Stomach (tissue), 9 donors: Measurements from ENCODE around the gene CA7. TPM values are rescaled to one million over a fixed set of nuclear protein-coding genes. Genes with fewer than 3 reads are reported as not detected.
"Not testable (repeated sequence)": the region's sequence is repeated elsewhere in the genome, so short reads cannot be mapped to it uniquely, and the experiment has no call there.

ENCODE experiments used
- DNase-seq, 2 donors: peaks; one replicate each; pipeline versions ENCODE4 v3.0.0 to v3.0.0-alpha.2; 2013 to 2019
- H3K27ac ChIP-seq, 5 donors: fragments of 200-600 bp in 4 of 5; sonication (generic) in 4 of 5; one replicate each; pipeline ENCODE4 v1.5.1; 2013 to 2019; ENCODE audit warnings: mild to moderate bottlenecking in 1 of 5, moderate library complexity in 1 of 5
- H3K27me3 ChIP-seq, 3 donors: fragments of 200-600 bp; sonication (generic); one replicate each; pipeline ENCODE4 v1.5.1; 2017 to 2019; ENCODE audit warnings: mixed run types in 1 of 3
- H3K36me3 ChIP-seq, 4 donors: fragments of 200-600 bp; sonication (generic); 1 replicate in 3 of 4; 2 replicates in 1 of 4; pipeline ENCODE4 v1.5.1; 2016 to 2019
- H3K4me1 ChIP-seq, 4 donors: fragments of 200-600 bp; sonication (generic); one replicate each; pipeline ENCODE4 v1.5.1; 2016 to 2019
- H3K4me3 ChIP-seq, 4 donors: fragments of 200-600 bp; sonication (generic) in 3 of 4; one replicate each; pipeline ENCODE4 v1.5.1; 2016 to 2019; ENCODE audit warnings: mild to moderate bottlenecking in 1 of 4
- H3K9me3 ChIP-seq, 4 donors: fragments of 200-600 bp; sonication (generic); one replicate each; pipeline ENCODE4 v1.5.1; 2016 to 2019
- CTCF ChIP-seq, 7 experiments: fragments of 450-650 bp in 4 of 7; fragments of 200-600 bp in 3 of 7; sonication (generic) in 3 of 7; IDR thresholded peaks; one replicate each; pipeline ENCODE4 v1.5.1; 2016 to 2019; ENCODE audit warnings: antibody characterized with exemption in 7 of 7, control low read depth in 2 of 7, mild to moderate bottlenecking in 1 of 7
- EP300 ChIP-seq: sonication (generic); formaldehyde crosslinking; IDR thresholded peaks from one replicate; pipeline ENCODE4 v1.6.1; 2017; ENCODE audit warnings: antibody characterized with exemption
- POLR2A ChIP-seq, 4 donors: fragments of 450-650 bp; IDR thresholded peaks; one replicate each; pipeline ENCODE4 v1.6.1; 2016; ENCODE audit warnings: antibody characterized with exemption in 4 of 4, control low read depth in 2 of 4, mild to moderate bottlenecking in 1 of 4, moderate library complexity in 1 of 4
- POLR2AphosphoS5 ChIP-seq, 3 donors: sonication (generic); formaldehyde crosslinking; IDR thresholded peaks; one replicate each; pipeline ENCODE4 v1.6.1; 2016; ENCODE audit warnings: antibody characterized with exemption in 3 of 3
- WGBS, 5 donors: extraction: QIAGEN DNeasy Blood & Tissue Kit in 3 of 5; methylation state at CpG; one replicate each; pipeline versions ENCODE4 v1.1.5 to v1.1.7; 2013 to 2018; 5-methylcytosine and 5-hydroxymethylcytosine counted together
- intact Hi-C: fragments of 100-400 bp; cut with DNase I; formaldehyde crosslinking; loops from one replicate; pipeline ENCODE4 v1.15.1; 2023; ENCODE audit warnings: low total_unique reads
- polyA plus RNA-seq, 3 donors: library from polyadenylated mRNA; stranded (reverse); fragments of 200-250 nt; gene quantifications; one replicate each; pipeline ENCODE4 v1.2.3, GENCODE V29; 2013
- total RNA-seq, 5 donors: library from RNA; depleted of rRNA; stranded (reverse); fragments of >200 nt; gene quantifications; one replicate each; pipeline versions ENCODE4 v1.1.0 to v1.2.3, GENCODE V29; 2014 to 2016
- donor health status: healthy with polysubstance abuse.
- donor health status: Bipolar disorder and iron deficiency.
- donor health status: healthy.

The CA7 gene
- total and polyA plus RNA-seq, 8 donors: 0.10 to 27.8 (median 0.55) TPM; not detected in 5

DNA sequence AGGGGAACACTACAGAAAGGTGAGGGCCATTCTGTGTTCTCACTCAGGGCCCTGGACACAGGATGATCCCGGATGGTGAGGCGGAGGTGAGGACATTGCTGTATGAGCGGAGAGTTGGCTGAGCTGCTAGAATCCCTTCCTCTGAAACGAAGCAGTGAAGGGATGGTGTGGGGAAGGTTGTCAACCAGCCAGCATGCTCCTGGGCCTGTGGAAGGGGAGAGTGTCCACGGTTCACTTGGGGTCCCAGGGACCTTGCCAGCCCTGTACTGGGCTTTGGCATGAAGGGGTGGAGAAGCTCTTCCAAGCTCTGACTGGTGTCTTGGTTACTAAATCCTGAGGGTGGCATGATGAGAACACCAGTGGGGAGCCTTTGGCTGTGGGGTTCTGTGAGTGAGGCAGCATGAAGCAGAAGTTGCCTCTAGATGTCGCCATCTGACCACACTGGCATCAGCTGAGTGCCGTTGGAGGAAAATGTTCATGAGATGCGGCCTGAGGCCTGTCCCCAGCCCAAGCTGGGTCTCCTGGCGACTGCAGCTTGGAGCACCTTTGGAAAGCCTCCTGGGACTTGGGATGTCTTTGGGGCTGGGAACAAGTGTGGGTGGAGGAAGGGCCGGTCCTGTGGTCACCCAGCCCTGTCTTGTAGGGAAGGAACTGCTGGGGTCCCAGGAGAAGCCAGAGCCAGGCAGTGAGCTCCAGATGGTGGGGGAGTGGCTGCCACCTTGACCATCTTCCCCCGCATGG, 50.9 kb downstream of the CA7 start:
- peak; percentile 73 to 94 for DNase-seq
- Histone ChIP-seq H3K4me1 (peaks cover 10 to 44% (median 29%) of the 10 kb centered on the region in 4 donors), H3K27ac (no peak overlapping the region), H3K4me3 (no peak overlapping the region), H3K27me3 (no peaks in the 10 kb centered on the region), H3K36me3 (peaks cover 0 to 16% (median 0%) of the 10 kb centered on the region in 4 donors), H3K9me3 (no peaks in the 10 kb centered on the region)
- intact Hi-C loops: no loop called here
- TF ChIP-seq POLR2A (IDR thresholded peaks at IDR 0.05) (no peak), POLR2AphosphoS5 (IDR thresholded peaks at IDR 0.05) (peak in 1 of 3 donors; percentile 59), CTCF (IDR thresholded peaks at IDR 0.05) (peak in 5 of 7 experiments; percentile 61 to 78 (median 70))
- WGBS, 5 donors: 38 to 48% (median 41%) methylated on average over 11 of the region's 11 CpGs

GRCh38 chr16:66895689-66895979, 51.4 kb downstream of the CA7 start:
- Histone ChIP-seq H3K4me3 (no peak overlapping the region), H3K27me3 (no peaks in the 10 kb centered on the region), H3K36me3 (peaks cover 0 to 15% (median 0%) of the 10 kb centered on the region in 4 donors), H3K4me1 (peaks cover 15 to 49% (median 34%) of the 10 kb centered on the region in 4 donors), H3K27ac (no peak overlapping the region), H3K9me3 (no peaks in the 10 kb centered on the region)
- DNase-seq: no peak
- intact Hi-C loops: no loop called here
- WGBS, 5 donors: 87 to 95% (median 90%) methylated on average over 5 of the region's 5 CpGs
- TF ChIP-seq POLR2AphosphoS5 (IDR thresholded peaks at IDR 0.05) (no peak), POLR2A (IDR thresholded peaks at IDR 0.05) (no peak), CTCF (IDR thresholded peaks at IDR 0.05) (no peak), EP300 (no peak)

GRCh38 chr16:66895999-66896398, 51.8 kb downstream of the CA7 start:
- no peak overlapping the region for H3K4me3 ChIP-seq
- H3K9me3 ChIP-seq: no peaks in the 10 kb centered on the region
- WGBS, 5 donors: 93 to 99% (median 97%) methylated on average over 3 of the region's 3 CpGs
- TF ChIP-seq CTCF (IDR thresholded peaks at IDR 0.05) (no peak), EP300 (no peak)
- H3K27me3 ChIP-seq: no peaks in the 10 kb centered on the region
- peaks cover 0 to 11% (median 0%) of the 10 kb centered on the region in 4 donors for H3K36me3 ChIP-seq
- no peak for DNase-seq
- H3K4me1 ChIP-seq: peaks cover 19 to 53% (median 37%) of the 10 kb centered on the region in 4 donors
- intact Hi-C loops: no loop called here
- no peak overlapping the region for H3K27ac ChIP-seq

GRCh38 chr16:66896682-66897081, 52.5 kb downstream of the CA7 start:
- H3K27me3 ChIP-seq, H3K9me3 ChIP-seq, H3K4me3 ChIP-seq, intact Hi-C loops, DNase-seq, H3K36me3 ChIP-seq, H3K27ac ChIP-seq: not testable (repeated sequence)
- 54 to 73% (median 67%) methylated on average over 5 of the region's 5 CpGs for WGBS, 5 donors
- peaks cover 26 to 60% (median 44%) of the 10 kb centered on the region in 4 donors for H3K4me1 ChIP-seq

GRCh38 chr16:66898207-66898606, 54.0 kb downstream of the CA7 start:
- peaks cover 29 to 73% (median 51%) of the 10 kb centered on the region in 4 donors for H3K4me1 ChIP-seq
- 49 to 64% (median 58%) methylated on average over 3 of the region's 3 CpGs for WGBS, 5 donors
- peak overlapping the region in 4 of 5 donors; percentile 80 to 88 (median 86) for H3K27ac ChIP-seq
- TF ChIP-seq EP300 (no peak), POLR2A (IDR thresholded peaks at IDR 0.05) (no peak), POLR2AphosphoS5 (IDR thresholded peaks at IDR 0.05) (peak in 1 of 3 donors; percentile 8)
- no peaks in the 10 kb centered on the region for H3K9me3 ChIP-seq
- intact Hi-C loops: no loop called here
- no peak overlapping the region for H3K4me3 ChIP-seq
- peak in 1 of 2 donors; percentile 46 for DNase-seq
- no peaks in the 10 kb centered on the region for H3K36me3 ChIP-seq
- H3K27me3 ChIP-seq: no peaks in the 10 kb centered on the region
